ENCODE data around the gene CYP4F8.

DNA sequence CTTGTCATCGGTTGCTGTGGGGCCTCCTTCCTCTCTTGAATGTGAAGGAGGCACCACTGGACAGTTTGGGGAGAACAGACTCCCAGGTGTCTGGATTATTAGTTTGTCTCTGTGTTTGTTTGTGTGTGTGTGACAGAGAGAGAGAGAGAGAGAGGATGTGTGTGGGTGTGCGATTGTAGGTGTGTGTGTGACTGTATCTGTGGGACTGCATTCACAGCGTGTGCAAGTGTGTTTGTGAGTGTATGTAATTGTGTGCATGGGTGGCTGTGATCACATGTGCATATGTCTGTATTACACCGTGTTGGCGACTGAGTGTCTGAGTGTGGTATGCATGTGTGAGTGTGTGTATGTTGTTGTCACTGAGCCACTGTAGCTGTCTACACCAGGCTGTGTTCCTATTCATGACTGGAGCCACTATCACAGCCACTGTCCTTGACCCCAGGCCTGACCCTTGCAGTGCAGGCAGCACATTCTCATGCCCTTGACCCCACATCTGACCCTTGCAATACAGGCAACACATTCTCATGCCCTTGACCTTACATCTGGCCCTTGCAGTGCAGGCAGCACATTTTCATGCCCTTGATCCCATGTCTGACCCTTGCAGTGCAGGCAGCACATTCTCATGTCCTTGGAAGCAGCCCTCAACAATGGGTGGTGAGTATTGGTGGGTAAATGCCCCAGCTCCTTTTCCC lies 25.1 kb upstream of the CYP4F8 start:
- TF ChIP-seq TEAD4 (IDR thresholded peaks at IDR 0.05) (no peak), YY1 (IDR thresholded peaks at IDR 0.05; ENCODE audit: low read depth) (no peak), FOXM1 (IDR thresholded peaks at IDR 0.05; ENCODE audit: borderline replicate concordance, low read depth) (no peak), EP300 (IDR thresholded peaks at IDR 0.05; ENCODE audit: borderline replicate concordance) (no peak), EGR1 (IDR thresholded peaks at IDR 0.05) (no peak), TAF1 (IDR thresholded peaks at IDR 0.05; ENCODE audit: low read depth) (no peak), REST (IDR thresholded peaks at IDR 0.05; ENCODE audit: low read depth) (no peak)
